ENCODE measurements around the gene ADAD2. TPM values are rescaled to one million over a fixed set of nuclear protein-coding genes. Genes with fewer than 3 reads are reported as not detected.
"Not testable (repeated sequence)": the region's sequence is repeated elsewhere in the genome, so short reads cannot be mapped to it uniquely, and the experiment has no call there.

ADAD2 gene
- total RNA-seq, 1 donor from 2014 or later: not detected

GRCh38 chr16:84212631-84213030, 21.7 kb downstream of the ADAD2 start:
- no peak for TF ChIP-seq CTCF (IDR thresholded peaks at IDR 0.05; ENCODE audit: partially characterized antibody, unreplicated experiment)
- Mint-ChIP-seq H3K9me3 (ENCODE audit: unreplicated experiment) (peaks cover 2% of the 10 kb centered on the region), H3K27ac (ENCODE audit: unreplicated experiment) (no peak overlapping the region), H3K4me1 (ENCODE audit: low read depth, unreplicated experiment) (peaks cover 7% of the 10 kb centered on the region), H3K4me3 (ENCODE audit: unreplicated experiment) (no peak overlapping the region), H3K36me3 (ENCODE audit: unreplicated experiment) (peaks cover 5% of the 10 kb centered on the region), H3K27me3 (ENCODE audit: unreplicated experiment) (peaks cover 3% of the 10 kb centered on the region)
- no peak for DNase-seq

- peaks cover 3% of the 10 kb centered on the region for H3K27me3 Mint-ChIP-seq (ENCODE audit: unreplicated experiment)
- H3K4me3 Mint-ChIP-seq (ENCODE audit: unreplicated experiment): no peak overlapping the region
- peaks cover 14% of the 10 kb centered on the region for H3K4me1 Mint-ChIP-seq (ENCODE audit: low read depth, unreplicated experiment)
- DNase-seq: no peak
- no peak overlapping the region for H3K27ac Mint-ChIP-seq (ENCODE audit: unreplicated experiment)
- TF ChIP-seq CTCF (IDR thresholded peaks at IDR 0.05; ENCODE audit: partially characterized antibody, unreplicated experiment): no peak
- peaks cover 2% of the 10 kb centered on the region for H3K9me3 Mint-ChIP-seq (ENCODE audit: unreplicated experiment)
- H3K36me3 Mint-ChIP-seq (ENCODE audit: unreplicated experiment): peaks cover 5% of the 10 kb centered on the region
These were observed 23.6 kb downstream of the ADAD2 start for GRCh38 chr16:84214451-84215066.

GRCh38 chr16:84215531-84215930, 24.6 kb downstream of the ADAD2 start:
- DNase-seq: no peak
- H3K4me1 Mint-ChIP-seq (ENCODE audit: low read depth, unreplicated experiment): peaks cover 14% of the 10 kb centered on the region
- H3K4me3 Mint-ChIP-seq (ENCODE audit: unreplicated experiment): no peak overlapping the region
- no peak overlapping the region for H3K27ac Mint-ChIP-seq (ENCODE audit: unreplicated experiment)
- H3K9me3 Mint-ChIP-seq (ENCODE audit: unreplicated experiment): peaks cover 2% of the 10 kb centered on the region
- no peaks in the 10 kb centered on the region for H3K36me3 Mint-ChIP-seq (ENCODE audit: unreplicated experiment)
- TF ChIP-seq CTCF (IDR thresholded peaks at IDR 0.05; ENCODE audit: partially characterized antibody, unreplicated experiment): no peak
- H3K27me3 Mint-ChIP-seq (ENCODE audit: unreplicated experiment): peaks cover 3% of the 10 kb centered on the region

GRCh38 chr16:84216144-84216543, 25.2 kb downstream of the ADAD2 start:
- not testable (repeated sequence) for H3K27ac Mint-ChIP-seq (ENCODE audit: unreplicated experiment); H3K36me3 Mint-ChIP-seq (ENCODE audit: unreplicated experiment); H3K4me3 Mint-ChIP-seq (ENCODE audit: unreplicated experiment); H3K27me3 Mint-ChIP-seq (ENCODE audit: unreplicated experiment); H3K9me3 Mint-ChIP-seq (ENCODE audit: unreplicated experiment); DNase-seq
- H3K4me1 Mint-ChIP-seq (ENCODE audit: low read depth, unreplicated experiment): peaks cover 14% of the 10 kb centered on the region

- H3K27me3 Mint-ChIP-seq (ENCODE audit: unreplicated experiment): peaks cover 9% of the 10 kb centered on the region
- no peak overlapping the region for H3K27ac Mint-ChIP-seq (ENCODE audit: unreplicated experiment)
- no peak for DNase-seq
- peaks cover 20% of the 10 kb centered on the region for H3K4me1 Mint-ChIP-seq (ENCODE audit: low read depth, unreplicated experiment)
- H3K9me3 Mint-ChIP-seq (ENCODE audit: unreplicated experiment): peaks cover 6% of the 10 kb centered on the region
- peak overlapping the region; percentile 22 for H3K4me3 Mint-ChIP-seq (ENCODE audit: unreplicated experiment)
- H3K36me3 Mint-ChIP-seq (ENCODE audit: unreplicated experiment): no peaks in the 10 kb centered on the region
- no peak for TF ChIP-seq CTCF (IDR thresholded peaks at IDR 0.05; ENCODE audit: partially characterized antibody, unreplicated experiment)
These were observed 27.3 kb downstream of the ADAD2 start for GRCh38 chr16:84218176-84218823.

Data from glutamatergic neuron (in vitro differentiated cells).